CMK (cell line): ENCODE data around the gene CYP26C1.

ENCODE experiments used
- DNase-seq: peaks from one replicate; pipeline ENCODE4 v3.0.0-alpha.2; 2010; ENCODE audit warnings: low read depth

CYP26C1 gene

DNA sequence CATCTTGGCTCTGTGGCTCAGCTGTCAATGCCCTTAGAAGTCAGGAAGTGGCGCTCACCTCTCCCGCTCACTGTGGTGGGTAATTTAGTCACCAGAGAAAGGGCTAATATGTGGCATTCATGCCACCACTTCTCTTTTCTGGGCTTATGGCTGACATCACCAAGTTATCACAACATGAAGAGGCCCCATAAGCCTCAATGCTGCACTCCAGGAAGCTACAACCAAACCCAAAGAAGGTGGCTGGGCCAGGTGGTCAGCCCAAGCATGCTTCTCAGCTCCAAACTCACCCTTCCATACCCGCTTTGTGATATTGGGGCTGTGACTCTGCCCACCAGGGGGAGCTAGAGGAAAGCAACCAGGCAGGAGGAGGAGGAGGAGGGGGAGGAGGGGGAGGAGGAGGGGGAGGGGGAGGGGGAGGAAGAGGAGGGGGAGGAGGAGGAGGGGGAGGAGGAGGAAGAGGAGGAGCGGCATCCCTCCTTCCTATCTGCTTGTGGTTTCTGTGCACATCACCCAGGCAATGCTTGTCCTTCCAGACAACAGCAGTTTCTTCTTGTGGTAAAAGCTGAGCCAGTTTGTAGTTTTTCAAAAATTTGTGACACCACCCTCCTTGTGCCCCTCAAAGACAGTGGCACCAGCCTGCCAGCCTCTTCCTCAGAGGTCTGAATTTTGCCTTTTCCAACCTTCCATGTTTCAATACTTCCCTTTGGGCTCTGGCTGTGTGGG is 55.2 kb downstream of the CYP26C1 start:
- DNase-seq, result peak; percentile 52
